IMR-90 (cell line): Measurements from ENCODE around the gene SPATA17. TPM values are rescaled to one million over a fixed set of nuclear protein-coding genes. Genes with fewer than 3 reads are reported as not detected.
A peak's percentile ranks its signal among the peaks of the same experiment; 100 is the strongest.

Experiments used
- ATAC-seq: fragments of 200-7000 bp; cut with Tn5 transposase; 2 replicates; pipeline ENCODE4 v1.9.1; 2020; ENCODE audit warnings: low read depth, mild to moderate bottlenecking, moderate library complexity
- BruUV-seq: library from RNA; stranded (reverse); fragments of 400-500 nt; replicated peaks from 2 replicates; lab custom pipeline; 2021; lab: Mats Ljungman, UMichigan
- CTCF ChIA-PET: fragments of 300-600 bp; formaldehyde crosslinking; extraction: SDS; loops from one replicate; lab custom pipeline; 2021; ENCODE audit warnings: antibody characterized with exemption; lab: Yijun Ruan, JAX
- POLR2A ChIA-PET: fragments of 300-600 bp; sonication (Branson Sonifier 250); formaldehyde crosslinking; loops from one replicate; lab custom pipeline; 2022; ENCODE audit warnings: antibody characterized with exemption; ENCODE audit not compliant: unreplicated experiment; lab: Charles Lee
- DNase-seq: peaks from one replicate; pipeline ENCODE4 v3.0.0; 2013
- H2AFZ ChIP-seq: replicated peaks from 2 replicates; pipeline ENCODE3; 2013; ENCODE audit warnings: low read length, mild to moderate bottlenecking; ENCODE audit not compliant: poor library complexity
- H2AK5ac ChIP-seq: 2 replicates; pipeline ENCODE4 v1.6.1; 2013; ENCODE audit warnings: low read depth, low read length, inconsistent platforms
- H2AK9ac ChIP-seq: replicated peaks from 2 replicates; pipeline ENCODE3; 2013; ENCODE audit warnings: mild to moderate bottlenecking, low read depth, low read length, moderate library complexity; ENCODE audit not compliant: poor library complexity
- H2BK120ac ChIP-seq: 2 replicates; pipeline ENCODE4 v1.6.1; 2013; ENCODE audit warnings: low read depth, low read length, inconsistent platforms
- H2BK15ac ChIP-seq: 3 replicates; pipeline ENCODE4 v1.6.1; 2013; ENCODE audit warnings: low read depth, low read length, inconsistent platforms
- H2BK20ac ChIP-seq: 2 replicates; pipeline ENCODE4 v1.6.1; 2013; ENCODE audit warnings: low read depth, mild to moderate bottlenecking, inconsistent platforms, low read length, moderate library complexity
- H2BK5ac ChIP-seq: 2 replicates; pipeline ENCODE4 v1.6.1; 2013; ENCODE audit warnings: mild to moderate bottlenecking, low read depth, low read length, inconsistent platforms; ENCODE audit not compliant: poor library complexity, severe bottlenecking
- H3K14ac ChIP-seq: replicated peaks from 2 replicates; pipeline ENCODE4 v1.6.1; 2013; ENCODE audit warnings: low read depth, low read length, inconsistent platforms
- H3K18ac ChIP-seq: 2 replicates; pipeline ENCODE4 v1.6.1; 2013; ENCODE audit warnings: low read depth, low read length, control low read depth
- H3K23ac ChIP-seq: 2 replicates; pipeline ENCODE4 v1.6.1; 2013; ENCODE audit warnings: low read depth, low read length, inconsistent platforms
- H3K27ac ChIP-seq: 2 replicates; pipeline ENCODE4 v1.5.1; 2013; ENCODE audit warnings: mild to moderate bottlenecking, control low read depth, low read length; ENCODE audit not compliant: insufficient read depth
- H3K27me3 ChIP-seq: 2 replicates; pipeline ENCODE4 v1.6.1; 2013; ENCODE audit warnings: low read length; ENCODE audit not compliant: control insufficient read depth, insufficient read depth
- H3K36me3 ChIP-seq: 2 replicates; pipeline ENCODE4 v1.6.1; 2013; ENCODE audit warnings: low read length, mixed read lengths; ENCODE audit not compliant: control insufficient read depth, insufficient read depth
- H3K4ac ChIP-seq: 2 replicates; pipeline ENCODE4 v1.6.1; 2013; ENCODE audit warnings: low read depth, low read length, inconsistent platforms
- H3K4me1 ChIP-seq: 2 replicates; pipeline ENCODE4 v1.6.1; 2013; ENCODE audit warnings: low read length, mixed read lengths; ENCODE audit not compliant: control insufficient read depth, insufficient read depth
- H3K4me2 ChIP-seq: 2 replicates; pipeline ENCODE4 v1.6.1; 2013; ENCODE audit warnings: low read depth, mild to moderate bottlenecking, control low read depth, low read length, moderate library complexity
- H3K4me3 ChIP-seq: 2 replicates; pipeline ENCODE4 v1.5.1; 2013; ENCODE audit warnings: low read depth, mild to moderate bottlenecking, control low read depth, low read length, moderate library complexity; ENCODE audit not compliant: insufficient read depth
- H3K56ac ChIP-seq: 2 replicates; pipeline ENCODE4 v1.6.1; 2013; ENCODE audit warnings: low read length, inconsistent platforms; ENCODE audit not compliant: insufficient read depth; ENCODE audit errors: extremely low read depth
- H3K79me1 ChIP-seq, 2 experiments: 2 replicates each; pipeline ENCODE4 v1.6.1; 2013; ENCODE audit warnings: low read length in 2 of 2, inconsistent platforms in 1 of 2, low read depth in 1 of 2
- H3K9ac ChIP-seq: 2 replicates; pipeline ENCODE4 v1.6.1; 2013; ENCODE audit warnings: low read depth, low read length, control low read depth
- H3K9me1 ChIP-seq: 2 replicates; pipeline ENCODE4 v1.6.1; 2013; ENCODE audit warnings: low read length, inconsistent platforms; ENCODE audit not compliant: insufficient read depth
- H3K9me3 ChIP-seq: 2 replicates; pipeline ENCODE4 v1.6.1; 2013; ENCODE audit warnings: low read length; ENCODE audit not compliant: control insufficient read depth, insufficient read depth
- H4K20me1 ChIP-seq: 2 replicates; pipeline ENCODE4 v1.6.1; 2013; ENCODE audit warnings: low read length, inconsistent platforms; ENCODE audit not compliant: insufficient read depth
- H4K5ac ChIP-seq: 2 replicates; pipeline ENCODE4 v1.6.1; 2013; ENCODE audit warnings: mild to moderate bottlenecking, low read depth, low read length, control low read depth
- H4K8ac ChIP-seq, 2 experiments: 2 replicates each; pipeline ENCODE4 v1.6.1; 2013; ENCODE audit warnings: low read depth in 2 of 2, low read length in 2 of 2, control low read depth in 1 of 2, inconsistent platforms in 1 of 2
- H4K91ac ChIP-seq: 2 replicates; pipeline ENCODE4 v1.6.1; 2013; ENCODE audit warnings: low read depth, low read length, inconsistent platforms; ENCODE audit not compliant: insufficient read depth
- BHLHE40 ChIP-seq: fragments of 150-350 bp; IDR thresholded peaks from 2 replicates; pipeline ENCODE4 v1.6.1; 2016; ENCODE audit warnings: mild to moderate bottlenecking, low read depth, low read length
- CTCF ChIP-seq: conservative IDR thresholded peaks from 2 replicates; pipeline ENCODE4 v1.5.1; 2012; ENCODE audit warnings: mild to moderate bottlenecking, low read depth, low read length, improper control_type of control experiment
- FOS ChIP-seq: fragments of 150-350 bp; IDR thresholded peaks from 2 replicates; pipeline ENCODE4 v1.6.1; 2016; ENCODE audit warnings: low read depth, low read length
- MAFK ChIP-seq: IDR thresholded peaks from 2 replicates; pipeline ENCODE4 v1.6.1; 2012; ENCODE audit warnings: low read depth, low read length, improper control_type of control experiment
- MAZ ChIP-seq: IDR thresholded peaks from 2 replicates; pipeline ENCODE4 v1.6.1; 2012; ENCODE audit warnings: low read depth, mild to moderate bottlenecking, low read length, improper control_type of control experiment, moderate library complexity, borderline replicate concordance
- MXI1 ChIP-seq: IDR thresholded peaks from 2 replicates; pipeline ENCODE4 v1.6.1; 2012; ENCODE audit warnings: low read depth, mild to moderate bottlenecking, low read length, moderate library complexity, borderline replicate concordance
- NFE2L2 ChIP-seq: fragments of 150-350 bp; IDR thresholded peaks from 2 replicates; pipeline ENCODE4 v1.6.1; 2016; ENCODE audit warnings: low read depth, mild to moderate bottlenecking, low read length
- POLR2A ChIP-seq: IDR thresholded peaks from 2 replicates; pipeline ENCODE4 v1.6.1; 2012; ENCODE audit warnings: mild to moderate bottlenecking, low read depth, low read length
- RAD21 ChIP-seq: IDR thresholded peaks from 2 replicates; pipeline ENCODE4 v1.6.1; 2012; ENCODE audit warnings: low read length, improper control_type of control experiment
- RFX5 ChIP-seq: IDR thresholded peaks from 2 replicates; pipeline ENCODE4 v1.8.0; 2012; ENCODE audit warnings: low read depth, mild to moderate bottlenecking, low read length, moderate library complexity
- SMC3 ChIP-seq: fragments of 150-350 bp; IDR thresholded peaks from 2 replicates; pipeline ENCODE4 v1.6.1; 2016; ENCODE audit warnings: low read depth, mild to moderate bottlenecking, antibody characterized with exemption, low read length, moderate library complexity
- WGBS, 2 experiments: methylation state at CpG; one replicate each; pipeline versions ENCODE4 v1.1.5 to v1.1.7; 2013; ENCODE audit warnings: missing lambda C conversion rate in 2 of 2; ENCODE audit not compliant: insufficient read length in 1 of 2; ENCODE audit errors: extremely low coverage in 2 of 2; 5-methylcytosine and 5-hydroxymethylcytosine counted together
- dilution Hi-C: fragments of 300-500 bp; cut with HindIII; formaldehyde crosslinking; loops from one replicate; pipeline ENCODE4 v1.14.3; 2018; ENCODE audit warnings: low sequenced_read_pairs; ENCODE audit not compliant: unreplicated experiment
- in situ Hi-C: fragments of 300-500 bp; cut with MboI; formaldehyde crosslinking; loops from 3 replicates; pipeline ENCODE4 v1.14.3; 2019; ENCODE audit warnings: low sequenced_read_pairs, inconsistent platforms, mixed read lengths
- intact Hi-C: fragments of 100-400 bp; cut with micrococcal nuclease; formaldehyde crosslinking; loops from 2 replicates; pipeline ENCODE4 v1.10.0; 2022
- polyA plus RNA-seq, 3 experiments: library from polyadenylated mRNA; depleted of rRNA; stranded (reverse); fragments of >200 nt; gene quantifications; 2 replicates each; pipeline ENCODE4 v1.2.3, GENCODE V29; 2012; ENCODE audit warnings: low replicate concordance in 1 of 3
- total RNA-seq: library from RNA; depleted of rRNA; stranded (reverse); fragments of >200 nt; gene quantifications from 2 replicates; pipeline ENCODE4 v1.2.3, GENCODE V29; 2012
- TF ChIP-seq, protein P1 (sequence below): fragments of 150-350 bp; IDR thresholded peaks from 2 replicates; pipeline ENCODE4 v1.6.1; 2017; ENCODE audit warnings: mild to moderate bottlenecking, antibody characterized with exemption, low read length, low read depth

Gene SPATA17
- total and polyA plus RNA-seq, 2 of the 4 experiments (the other 2 are of a cell fraction): 0.03 to 0.18 TPM

DNA sequence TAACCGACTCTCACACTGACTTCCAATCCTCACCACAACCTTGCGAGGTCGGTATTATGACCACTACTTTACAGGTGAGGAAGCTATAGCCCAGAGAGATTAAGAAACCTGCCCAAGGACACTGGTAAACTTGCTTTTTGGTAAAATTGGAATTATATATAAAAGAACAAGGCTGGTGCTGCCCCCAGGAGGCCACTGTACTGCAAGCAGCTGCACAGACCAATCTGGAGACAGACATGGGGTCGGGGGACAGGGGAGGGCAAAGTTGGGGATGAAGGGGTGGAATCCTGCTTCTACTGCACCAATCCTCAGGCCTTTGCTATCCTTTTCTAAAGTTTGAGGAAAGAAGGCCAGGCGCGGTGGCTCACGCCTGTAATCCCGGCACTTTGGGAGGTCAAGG is 280.8 kb downstream of the SPATA17 start:
- Histone ChIP-seq H2BK20ac (no peak overlapping the region), H3K56ac (no peak overlapping the region), H2BK120ac (no peak overlapping the region), H3K14ac (no peak overlapping the region), H4K91ac (no peak overlapping the region), H3K4me1 (no peaks in the 10 kb centered on the region), H3K23ac (no peak overlapping the region), H3K4ac (no peak overlapping the region), H3K36me3 (no peaks in the 10 kb centered on the region), H3K9me1 (no peaks in the 10 kb centered on the region), H3K79me1 (no peaks in the 10 kb centered on the region), H4K20me1 (no peaks in the 10 kb centered on the region), H3K4me3 (no peak overlapping the region), H2AK5ac (no peak overlapping the region), H3K9me3 (0 out of 2 replicates have a peak, but pooled peaks cover 1% of the 10 kb centered on the region), H3K4me2 (no peak overlapping the region), H4K8ac (no peak overlapping the region), H2AK9ac (no peak overlapping the region), H2BK5ac (no peak overlapping the region), H3K18ac (no peak overlapping the region), H3K27ac (no peak overlapping the region), H2BK15ac (no peak overlapping the region), H4K5ac (no peak overlapping the region), H3K27me3 (no peaks in the 10 kb centered on the region), H2AFZ (no peak overlapping the region), H3K9ac (no peak overlapping the region)
- BruUV-seq: no TSS peak
- dilution Hi-C loops (no loop called here), intact Hi-C loops (no loop called here), in situ Hi-C loops (no loop called here)
- ChIA-PET POLR2A (no interaction called here), CTCF (no interaction called here)
- TF ChIP-seq MXI1: no peak
- no peak for TF ChIP-seq RFX5
- TF ChIP-seq CTCF: no peak
- no peak for TF ChIP-seq MAZ
- TF ChIP-seq RAD21: no peak
- no peak for TF ChIP-seq POLR2A
- no peak for TF ChIP-seq MAFK
- no peak for TF ChIP-seq SMC3
- TF ChIP-seq, protein P1, sequence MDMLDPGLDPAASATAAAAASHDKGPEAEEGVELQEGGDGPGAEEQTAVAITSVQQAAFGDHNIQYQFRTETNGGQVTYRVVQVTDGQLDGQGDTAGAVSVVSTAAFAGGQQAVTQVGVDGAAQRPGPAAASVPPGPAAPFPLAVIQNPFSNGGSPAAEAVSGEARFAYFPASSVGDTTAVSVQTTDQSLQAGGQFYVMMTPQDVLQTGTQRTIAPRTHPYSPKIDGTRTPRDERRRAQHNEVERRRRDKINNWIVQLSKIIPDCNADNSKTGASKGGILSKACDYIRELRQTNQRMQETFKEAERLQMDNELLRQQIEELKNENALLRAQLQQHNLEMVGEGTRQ: no peak
- TF ChIP-seq FOS: no peak
- TF ChIP-seq NFE2L2: no peak
- TF ChIP-seq BHLHE40: no peak
- no CpG with 5 or more reads among the region's 8 CpGs for WGBS, 2 experiments
- no peak for DNase-seq
- ATAC-seq: 0 out of 2 replicates have a peak, but pooled peaks have one; percentile 40
